ENCODE measurements around the gene AP2M1. TPM values are rescaled to one million over a fixed set of nuclear protein-coding genes. Genes with fewer than 3 reads are reported as not detected.

Gene AP2M1
- total and polyA plus RNA-seq, 2 of the 8 experiments (the other 6 are each of a cell fraction or from before 2014, with no cell fraction given) = 403 to 454 TPM

DNA sequence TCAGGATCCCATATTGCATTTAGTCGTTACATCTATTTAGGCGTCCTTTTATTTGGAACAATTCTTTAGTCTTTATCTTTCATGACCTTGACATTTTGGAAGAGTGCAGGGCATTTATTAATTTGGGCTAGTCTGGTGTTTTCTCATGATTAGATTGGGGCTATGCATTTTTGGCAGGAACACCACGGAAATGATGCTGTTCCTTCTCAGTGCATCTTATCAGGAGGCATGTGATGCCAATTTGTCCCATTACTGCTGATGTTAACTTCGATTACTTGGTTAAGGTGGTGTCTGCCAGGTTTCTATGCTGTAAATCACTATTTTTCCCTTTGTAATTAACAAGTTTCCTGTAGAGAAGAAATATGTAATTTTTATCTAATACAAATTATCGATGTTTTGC lies 36.6 kb downstream of the AP2M1 start:
- no peak overlapping the region for H4K91ac ChIP-seq (replicated peaks; ENCODE audit: insufficient read length, low read length)
- no peak overlapping the region for H2BK20ac ChIP-seq (ENCODE audit: low read length)
- H3K36me3 ChIP-seq (ENCODE audit: control insufficient read depth in 2 of 4, insufficient read depth in 4 of 4, low read length in 3 of 4) = no peaks in the 10 kb centered on the region
- H3K79me1 ChIP-seq (ENCODE audit: low read depth, low read length) = no peaks in the 10 kb centered on the region
- H2AK5ac ChIP-seq (ENCODE audit: low read depth, low read length) = no peak overlapping the region
- H3K9me3 ChIP-seq (ENCODE audit: insufficient read depth in 2 of 2, low read depth in 1 of 2, low read length in 1 of 2) = no peaks in the 10 kb centered on the region
- no peak overlapping the region for H2BK5ac ChIP-seq (ENCODE audit: low read depth, low read length)
- no peak overlapping the region for H4K5ac ChIP-seq (ENCODE audit: insufficient read length, low read depth, low read length)
- POLR2A ChIA-PET (ENCODE audit: partially characterized antibody) = no interaction called here
- H4K8ac ChIP-seq (ENCODE audit: extremely low read depth, insufficient read depth, low read length) = no peak overlapping the region
- H3K14ac ChIP-seq (ENCODE audit: insufficient read length) = no peak overlapping the region
- no peaks in the 10 kb centered on the region for H3K27me3 ChIP-seq (replicated peaks in 1 of 4; ENCODE audit: control insufficient read depth in 3 of 4, extremely low read depth in 1 of 4, insufficient read depth in 3 of 4, low read length in 3 of 4)
- H3K4me1 ChIP-seq (replicated peaks in 1 of 4; ENCODE audit: control insufficient read depth in 3 of 4, insufficient read depth in 4 of 4, low read length in 3 of 4) = no peaks in the 10 kb centered on the region
- no peak overlapping the region for H2BK12ac ChIP-seq (ENCODE audit: low read depth, low read length)
- no peak overlapping the region for H3K9ac ChIP-seq (replicated peaks in 1 of 4; ENCODE audit: extremely low read depth in 1 of 4, low read depth in 3 of 4, low read length in 3 of 4)
- no peak overlapping the region for H3K4ac ChIP-seq (replicated peaks; ENCODE audit: insufficient read length, low read depth, low read length)
- no peak overlapping the region for H2BK15ac ChIP-seq (ENCODE audit: low read length)
- H4K20me1 ChIP-seq (replicated peaks in 1 of 2; ENCODE audit: control insufficient read depth in 1 of 2, insufficient read depth in 2 of 2, low read length in 2 of 2) = no peaks in the 10 kb centered on the region
- 87% methylated on average over 5 of the region's 5 CpGs; no CpG with 5 or more reads in 1 of the 2 experiments for WGBS, 2 experiments (ENCODE audit: extremely low coverage in 1 of 2, insufficient coverage in 1 of 2, insufficient read length in 1 of 2, insufficient replicate concordance in 2 of 2, low coverage in 1 of 2, low lambda C conversion rate in 2 of 2, missing lambda C conversion rate in 1 of 2)
- no peak overlapping the region for H2BK120ac ChIP-seq (replicated peaks; ENCODE audit: low read depth, low read length)
- FAIRE-seq (no peak), DNase-seq (ENCODE audit: low read depth in 1 of 2, low spot score in 2 of 2) (no peak)
- H3K23ac ChIP-seq (ENCODE audit: insufficient read length) = no peak overlapping the region
- no peak overlapping the region for H3K4me2 ChIP-seq (ENCODE audit: insufficient read depth in 1 of 2, low read depth in 2 of 2, low read length in 2 of 2)
- no peak overlapping the region for H2AFZ ChIP-seq (ENCODE audit: low read length)
- no peak overlapping the region for H3K18ac ChIP-seq (ENCODE audit: extremely low read depth, low read length)
- no peak for TF ChIP-seq CHD1 (IDR thresholded peaks at IDR 0.05; ENCODE audit: low read depth, low read length)
- TF ChIP-seq MAFK (IDR thresholded peaks at IDR 0.05; ENCODE audit: low read depth, low read length) = no peak
- no peak for TF ChIP-seq JUND (IDR thresholded peaks at IDR 0.05; ENCODE audit: low read length)
- no peak for TF ChIP-seq POLR2AphosphoS5 (IDR thresholded peaks at IDR 0.05; ENCODE audit: low read depth, low read length)
- no peak for TF ChIP-seq SP2 (IDR thresholded peaks at IDR 0.05; ENCODE audit: low read length)
- no peak for TF ChIP-seq POU5F1 (IDR thresholded peaks at IDR 0.05; ENCODE audit: low read depth, low read length)
- TF ChIP-seq BRCA1 (IDR thresholded peaks at IDR 0.05; ENCODE audit: low read depth, low read length) = no peak
- TF ChIP-seq TAF1 (IDR thresholded peaks at IDR 0.05; ENCODE audit: low read depth, low read length) = no peak
- TF ChIP-seq SP4 (IDR thresholded peaks at IDR 0.05; ENCODE audit: low read length) = no peak
- no peak for TF ChIP-seq CBX8 (IDR thresholded peaks at IDR 0.05; ENCODE audit: borderline replicate concordance, low read depth, low read length)
- TF ChIP-seq, protein P1, sequence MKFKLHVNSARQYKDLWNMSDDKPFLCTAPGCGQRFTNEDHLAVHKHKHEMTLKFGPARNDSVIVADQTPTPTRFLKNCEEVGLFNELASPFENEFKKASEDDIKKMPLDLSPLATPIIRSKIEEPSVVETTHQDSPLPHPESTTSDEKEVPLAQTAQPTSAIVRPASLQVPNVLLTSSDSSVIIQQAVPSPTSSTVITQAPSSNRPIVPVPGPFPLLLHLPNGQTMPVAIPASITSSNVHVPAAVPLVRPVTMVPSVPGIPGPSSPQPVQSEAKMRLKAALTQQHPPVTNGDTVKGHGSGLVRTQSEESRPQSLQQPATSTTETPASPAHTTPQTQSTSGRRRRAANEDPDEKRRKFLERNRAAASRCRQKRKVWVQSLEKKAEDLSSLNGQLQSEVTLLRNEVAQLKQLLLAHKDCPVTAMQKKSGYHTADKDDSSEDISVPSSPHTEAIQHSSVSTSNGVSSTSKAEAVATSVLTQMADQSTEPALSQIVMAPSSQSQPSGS (IDR thresholded peaks at IDR 0.05; ENCODE audit: low read length) = no peak
- TF ChIP-seq GTF2F1 (IDR thresholded peaks at IDR 0.05; ENCODE audit: borderline replicate concordance, low read depth, low read length) = no peak
- no peak for TF ChIP-seq TCF12 (IDR thresholded peaks at IDR 0.05; ENCODE audit: low read depth, low read length)
- no peak for TF ChIP-seq ASH2L (IDR thresholded peaks at IDR 0.05; ENCODE audit: low read length)
- no peak overlapping the region for H3K56ac ChIP-seq (replicated peaks; ENCODE audit: insufficient read length, low read depth, low read length)
- no peak overlapping the region for H3K27ac ChIP-seq (ENCODE audit: low read depth, low read length)
- H3K79me2 ChIP-seq (ENCODE audit: control insufficient read depth in 1 of 2, insufficient read depth in 2 of 2, low read length in 2 of 2) = no peaks in the 10 kb centered on the region
- CTCF ChIA-PET (ENCODE audit: partially characterized antibody) = interaction anchor here (0.6 to 3.2 kb wide), 6 partner anchors 16 to 344 kb away, joined by 3 to 40 read pairs (median 4); partner anchors contain the start of gene ABCC5
- no peak overlapping the region for H3K4me3 ChIP-seq (ENCODE audit: extremely low read depth in 1 of 4, insufficient read depth in 2 of 4, low read depth in 3 of 4, low read length in 4 of 4)
- no peaks in the 10 kb centered on the region for H3K23me2 ChIP-seq (ENCODE audit: low read depth, low read length)
